ENCODE measurements around the gene CCDC93.

Gene CCDC93

GRCh38 chr2:118032169-118033013 is 18.5 kb upstream of the CCDC93 start:
- Histone ChIP-seq H2BK15ac (ENCODE audit: low read depth, poor library complexity, severe bottlenecking) (no peak overlapping the region), H2AFZ (ENCODE audit: low read depth, low read length) (no peak overlapping the region), H2BK12ac (ENCODE audit: low read length in 2 of 2) (no peak overlapping the region), H3K14ac (ENCODE audit: low read length in 2 of 2) (no peak overlapping the region), H4K91ac (ENCODE audit: low read length) (no peak overlapping the region), H3K4me1 (ENCODE audit: control insufficient read depth, insufficient read depth, low read depth, low read length) (no peaks in the 10 kb centered on the region), H3K18ac (ENCODE audit: low read depth in 1 of 2, low read length in 2 of 2) (no peak overlapping the region), H3K79me1 (replicated peaks; ENCODE audit: low read length, poor library complexity, severe bottlenecking) (no peaks in the 10 kb centered on the region), H3K23ac (ENCODE audit: low read length in 2 of 2) (no peak overlapping the region), H3K4me3 (ENCODE audit: insufficient read depth in 1 of 2, low read depth in 1 of 2, low read length in 2 of 2) (no peak overlapping the region), H3K9ac (ENCODE audit: low read length) (no peak overlapping the region), H3K27ac (ENCODE audit: low read length, poor library complexity, severe bottlenecking) (no peak overlapping the region), H3K36me3 (ENCODE audit: control insufficient read depth in 1 of 2, insufficient read depth in 2 of 2, low read depth in 1 of 2, low read length in 2 of 2) (no peaks in the 10 kb centered on the region), H3K4ac (ENCODE audit: low read depth in 1 of 2, low read length in 2 of 2) (no peak overlapping the region), H3K4me2 (ENCODE audit: low read length, poor library complexity, severe bottlenecking) (no peak overlapping the region), H2BK5ac (ENCODE audit: low read depth, low read length, poor library complexity, severe bottlenecking) (no peak overlapping the region), H4K8ac (ENCODE audit: low read length) (no peak overlapping the region), H2BK120ac (ENCODE audit: low read depth, low read length) (no peak overlapping the region), H3K9me3 (ENCODE audit: control insufficient read depth, low read length) (peaks cover 20% of the 10 kb centered on the region), H3K27me3 (ENCODE audit: control insufficient read depth in 1 of 2, insufficient read depth in 1 of 2, low read length in 2 of 2) (peaks cover 11 to 19% of the 10 kb centered on the region in 2 experiments), H2AK5ac (ENCODE audit: low read length, severe bottlenecking) (no peak overlapping the region)
- peak; percentile 53 for DNase-seq
- WGBS = 33% methylated on average over 3 of the region's 4 CpGs

- H3K14ac ChIP-seq (ENCODE audit: low read length in 2 of 2) = no peak overlapping the region
- no peaks in the 10 kb centered on the region for H3K4me1 ChIP-seq (ENCODE audit: control insufficient read depth, insufficient read depth, low read depth, low read length)
- H2AFZ ChIP-seq (ENCODE audit: low read depth, low read length) = no peak overlapping the region
- H4K8ac ChIP-seq (ENCODE audit: low read length) = no peak overlapping the region
- H3K23ac ChIP-seq (ENCODE audit: low read length in 2 of 2) = no peak overlapping the region
- no peak overlapping the region for H2BK120ac ChIP-seq (ENCODE audit: low read depth, low read length)
- no peak overlapping the region for H2BK15ac ChIP-seq (ENCODE audit: low read depth, poor library complexity, severe bottlenecking)
- H3K4me3 ChIP-seq (ENCODE audit: insufficient read depth in 1 of 2, low read depth in 1 of 2, low read length in 2 of 2) = no peak overlapping the region
- H3K79me1 ChIP-seq (replicated peaks; ENCODE audit: low read length, poor library complexity, severe bottlenecking) = no peaks in the 10 kb centered on the region
- H3K27me3 ChIP-seq (ENCODE audit: control insufficient read depth in 1 of 2, insufficient read depth in 1 of 2, low read length in 2 of 2) = peaks cover 11 to 19% of the 10 kb centered on the region in 2 experiments
- H2BK5ac ChIP-seq (ENCODE audit: low read depth, low read length, poor library complexity, severe bottlenecking) = no peak overlapping the region
- H3K18ac ChIP-seq (ENCODE audit: low read depth in 1 of 2, low read length in 2 of 2) = no peak overlapping the region
- H2BK12ac ChIP-seq (ENCODE audit: low read length in 2 of 2) = no peak overlapping the region
- H3K4me2 ChIP-seq (ENCODE audit: low read length, poor library complexity, severe bottlenecking) = no peak overlapping the region
- H3K9ac ChIP-seq (ENCODE audit: low read length) = no peak overlapping the region
- peaks cover 12% of the 10 kb centered on the region for H3K9me3 ChIP-seq (ENCODE audit: control insufficient read depth, low read length)
- no peak overlapping the region for H3K4ac ChIP-seq (ENCODE audit: low read depth in 1 of 2, low read length in 2 of 2)
- no peak overlapping the region for H4K91ac ChIP-seq (ENCODE audit: low read length)
- DNase-seq = no peak
- H2AK5ac ChIP-seq (ENCODE audit: low read length, severe bottlenecking) = no peak overlapping the region
- H3K27ac ChIP-seq (ENCODE audit: low read length, poor library complexity, severe bottlenecking) = no peak overlapping the region
- H3K36me3 ChIP-seq (ENCODE audit: control insufficient read depth in 1 of 2, insufficient read depth in 2 of 2, low read depth in 1 of 2, low read length in 2 of 2) = no peaks in the 10 kb centered on the region
These were observed 17.7 kb upstream of the CCDC93 start for GRCh38 chr2:118031566-118031965.

- no peak overlapping the region for H3K4me2 ChIP-seq (ENCODE audit: low read length, poor library complexity, severe bottlenecking)
- no peaks in the 10 kb centered on the region for H3K36me3 ChIP-seq (ENCODE audit: control insufficient read depth in 1 of 2, insufficient read depth in 2 of 2, low read depth in 1 of 2, low read length in 2 of 2)
- no peaks in the 10 kb centered on the region for H3K4me1 ChIP-seq (ENCODE audit: control insufficient read depth, insufficient read depth, low read depth, low read length)
- DNase-seq = no peak
- H3K27ac ChIP-seq (ENCODE audit: low read length, poor library complexity, severe bottlenecking) = no peak overlapping the region
- no peak overlapping the region for H3K4ac ChIP-seq (ENCODE audit: low read depth in 1 of 2, low read length in 2 of 2)
- WGBS = 93% methylated on average over 5 of the region's 6 CpGs
- H2BK15ac ChIP-seq (ENCODE audit: low read depth, poor library complexity, severe bottlenecking) = no peak overlapping the region
- no peak overlapping the region for H2AK5ac ChIP-seq (ENCODE audit: low read length, severe bottlenecking)
- no peak overlapping the region for H2BK5ac ChIP-seq (ENCODE audit: low read depth, low read length, poor library complexity, severe bottlenecking)
- H4K8ac ChIP-seq (ENCODE audit: low read length) = no peak overlapping the region
- no peak overlapping the region for H3K9ac ChIP-seq (ENCODE audit: low read length)
- no peak overlapping the region for H3K18ac ChIP-seq (ENCODE audit: low read depth in 1 of 2, low read length in 2 of 2)
- no peaks in the 10 kb centered on the region for H3K9me3 ChIP-seq (ENCODE audit: control insufficient read depth, low read length)
- no peak overlapping the region for H2AFZ ChIP-seq (ENCODE audit: low read depth, low read length)
- no peaks in the 10 kb centered on the region for H3K79me1 ChIP-seq (replicated peaks; ENCODE audit: low read length, poor library complexity, severe bottlenecking)
- H2BK120ac ChIP-seq (ENCODE audit: low read depth, low read length) = no peak overlapping the region
- no peak overlapping the region for H2BK12ac ChIP-seq (ENCODE audit: low read length in 2 of 2)
- peaks cover 13 to 16% of the 10 kb centered on the region in 2 experiments for H3K27me3 ChIP-seq (ENCODE audit: control insufficient read depth in 1 of 2, insufficient read depth in 1 of 2, low read length in 2 of 2)
- no peak overlapping the region for H3K4me3 ChIP-seq (ENCODE audit: insufficient read depth in 1 of 2, low read depth in 1 of 2, low read length in 2 of 2)
- no peak overlapping the region for H4K91ac ChIP-seq (ENCODE audit: low read length)
- no peak overlapping the region for H3K14ac ChIP-seq (ENCODE audit: low read length in 2 of 2)
- H3K23ac ChIP-seq (ENCODE audit: low read length in 2 of 2) = no peak overlapping the region
These were observed 15.2 kb upstream of the CCDC93 start for GRCh38 chr2:118029025-118029424.

- no peak overlapping the region for H3K18ac ChIP-seq (ENCODE audit: low read depth in 1 of 2, low read length in 2 of 2)
- H3K14ac ChIP-seq (ENCODE audit: low read length in 2 of 2) = no peak overlapping the region
- no peak overlapping the region for H2BK120ac ChIP-seq (ENCODE audit: low read depth, low read length)
- no peak overlapping the region for H4K8ac ChIP-seq (ENCODE audit: low read length)
- H3K9me3 ChIP-seq (ENCODE audit: control insufficient read depth, low read length) = no peaks in the 10 kb centered on the region
- no peak overlapping the region for H2BK15ac ChIP-seq (ENCODE audit: low read depth, poor library complexity, severe bottlenecking)
- no peak for DNase-seq
- no peak overlapping the region for H3K4ac ChIP-seq (ENCODE audit: low read depth in 1 of 2, low read length in 2 of 2)
- no peak overlapping the region for H3K4me3 ChIP-seq (ENCODE audit: insufficient read depth in 1 of 2, low read depth in 1 of 2, low read length in 2 of 2)
- H3K23ac ChIP-seq (ENCODE audit: low read length in 2 of 2) = no peak overlapping the region
- H3K4me1 ChIP-seq (ENCODE audit: control insufficient read depth, insufficient read depth, low read depth, low read length) = no peaks in the 10 kb centered on the region
- no peak overlapping the region for H4K91ac ChIP-seq (ENCODE audit: low read length)
- H2AK5ac ChIP-seq (ENCODE audit: low read length, severe bottlenecking) = no peak overlapping the region
- H3K9ac ChIP-seq (ENCODE audit: low read length) = no peak overlapping the region
- peaks cover 0 to 18% of the 10 kb centered on the region in 2 experiments for H3K27me3 ChIP-seq (ENCODE audit: control insufficient read depth in 1 of 2, insufficient read depth in 1 of 2, low read length in 2 of 2)
- H3K79me1 ChIP-seq (replicated peaks; ENCODE audit: low read length, poor library complexity, severe bottlenecking) = no peaks in the 10 kb centered on the region
- H3K4me2 ChIP-seq (ENCODE audit: low read length, poor library complexity, severe bottlenecking) = no peak overlapping the region
- no peak overlapping the region for H3K27ac ChIP-seq (ENCODE audit: low read length, poor library complexity, severe bottlenecking)
- no peak overlapping the region for H2BK12ac ChIP-seq (ENCODE audit: low read length in 2 of 2)
- no peak overlapping the region for H2BK5ac ChIP-seq (ENCODE audit: low read depth, low read length, poor library complexity, severe bottlenecking)
- H2AFZ ChIP-seq (ENCODE audit: low read depth, low read length) = no peak overlapping the region
- H3K36me3 ChIP-seq (ENCODE audit: control insufficient read depth in 1 of 2, insufficient read depth in 2 of 2, low read depth in 1 of 2, low read length in 2 of 2) = no peaks in the 10 kb centered on the region
These were observed 7.5 kb upstream of the CCDC93 start for GRCh38 chr2:118021356-118021755.

All from mesenchymal stem cell (in vitro differentiated cells and primary cell).